GM12878 (cell line): ENCODE measurements around the gene AGPAT2. TPM values are rescaled to one million over a fixed set of nuclear protein-coding genes. Genes with fewer than 3 reads are reported as not detected.

Experiments
- ATAC-seq: fragments of 200-7000 bp; cut with Tn5 transposase; 3 replicates; pipeline ENCODE4 v1.9.1; 2020; ENCODE audit warnings: mild to moderate bottlenecking, moderate library complexity
- BruUV-seq: library from RNA; stranded (reverse); fragments of 400-500 nt; replicated peaks from 2 replicates; lab custom pipeline; 2021; lab: Mats Ljungman, UMichigan
- CTCF ChIA-PET: fragments of 300-600 bp; sonication (Branson Sonifier 250); formaldehyde crosslinking; extraction: SDS; loops from one replicate; lab custom pipeline; 2021; ENCODE audit warnings: inconsistent platforms; lab: Yijun Ruan, JAX
- POLR2A ChIA-PET: fragments of 350-600 bp; formaldehyde crosslinking; extraction: SDS; loops from one replicate; lab custom pipeline; 2021; ENCODE audit warnings: inconsistent platforms; lab: Charles Lee
- RAD21 ChIA-PET: fragments of 300-600 bp; sonication (Branson Sonifier 250); formaldehyde crosslinking; loops from one replicate; lab custom pipeline; 2023; ENCODE audit warnings: antibody characterized with exemption; ENCODE audit not compliant: unreplicated experiment; lab: Charles Lee
- SMC1A ChIA-PET: fragments of 300-600 bp; sonication (Branson Sonifier 250); formaldehyde crosslinking; loops from one replicate; lab custom pipeline; 2023; ENCODE audit not compliant: unreplicated experiment, uncharacterized antibody; lab: Charles Lee
- DNase-seq: peaks from one replicate; pipeline ENCODE4 v3.0.0-alpha.2; 2011; ENCODE audit warnings: low read depth, low spot score
- FAIRE-seq: peaks from 3 replicates; lab custom pipeline; 2011; peaks lifted over from hg19 to GRCh38; lab: Jason Lieb, UNC
- H2AFZ ChIP-seq: 2 replicates; pipeline ENCODE4 v1.6.0; 2011; ENCODE audit warnings: low read depth, low read length, control low read depth; ENCODE audit not compliant: control insufficient read depth
- H3K27ac ChIP-seq: 2 replicates; pipeline ENCODE4 v1.5.1; 2011; ENCODE audit warnings: control low read depth; ENCODE audit not compliant: control insufficient read depth, insufficient read depth
- H3K27me3 ChIP-seq, 2 experiments: replicated peaks in 1 of 2; 2 replicates each; pipeline versions ENCODE4 v1.6.0 to v1.6.1; 2011; ENCODE audit warnings: low read length in 1 of 2; ENCODE audit not compliant: control insufficient read depth in 2 of 2, insufficient read depth in 2 of 2
- H3K36me3 ChIP-seq, 2 experiments: 2 replicates each; pipeline ENCODE4 v1.5.1; 2011; ENCODE audit warnings: low read length in 1 of 2; ENCODE audit not compliant: control insufficient read depth in 2 of 2, insufficient read depth in 2 of 2
- H3K4me1 ChIP-seq: 2 replicates; pipeline ENCODE4 v1.6.1; 2011; ENCODE audit warnings: mild to moderate bottlenecking, low read length, moderate library complexity, mixed read lengths; ENCODE audit not compliant: control insufficient read depth, insufficient read depth
- H3K4me2 ChIP-seq: 2 replicates; pipeline ENCODE4 v1.6.0; 2011; ENCODE audit warnings: control low read depth; ENCODE audit not compliant: control insufficient read depth, insufficient read depth
- H3K4me3 ChIP-seq: fragments of 200-600 bp; sonication (generic); 2 replicates; pipeline ENCODE4 v1.5.1; 2016
- H3K79me2 ChIP-seq: 2 replicates; pipeline ENCODE4 v1.6.0; 2011; ENCODE audit warnings: low read length; ENCODE audit not compliant: control insufficient read depth, insufficient read depth
- H3K9ac ChIP-seq: 2 replicates; pipeline ENCODE4 v1.8.0; 2011; ENCODE audit warnings: low read length, control low read depth, mixed read lengths; ENCODE audit not compliant: control insufficient read depth, insufficient read depth
- H3K9me3 ChIP-seq: replicated peaks from 3 replicates; pipeline ENCODE4 v1.5.1; 2011; ENCODE audit warnings: mild to moderate bottlenecking, low read length; ENCODE audit not compliant: control insufficient read depth, insufficient read depth
- H4K20me1 ChIP-seq: 2 replicates; pipeline ENCODE4 v1.6.0; 2011; ENCODE audit not compliant: control insufficient read depth, insufficient read depth
- EED ChIP-seq: sonication (generic); IDR thresholded peaks from 2 replicates; pipeline ENCODE4 v1.6.1; 2016; ENCODE audit warnings: antibody characterized with exemption, low read depth
- ESRRA ChIP-seq: IDR thresholded peaks from 2 replicates; pipeline ENCODE4 v1.6.1; 2012; ENCODE audit warnings: mild to moderate bottlenecking, low read length, improper control_type of control experiment
- HDAC6 ChIP-seq: fragments of 200-600 bp; sonication (generic); IDR thresholded peaks from one replicate; pipeline ENCODE4 v1.8.0; 2017; ENCODE audit warnings: antibody characterized with exemption; ENCODE audit not compliant: unreplicated experiment
- JUND ChIP-seq: IDR thresholded peaks from 2 replicates; pipeline ENCODE4 v1.6.1; 2012; ENCODE audit warnings: low read depth, mild to moderate bottlenecking, low read length, improper control_type of control experiment, moderate library complexity
- NBN ChIP-seq: fragments of 450-650 bp; IDR thresholded peaks from 2 replicates; pipeline ENCODE4 v1.6.1; 2016
- NR2F1 ChIP-seq: fragments of 450-650 bp; conservative IDR thresholded peaks from 2 replicates; pipeline ENCODE4 v1.6.1; 2017; ENCODE audit warnings: mild to moderate bottlenecking
- PAX8 ChIP-seq: fragments of 450-650 bp; IDR thresholded peaks from 2 replicates; pipeline ENCODE4 v1.6.1; 2017; ENCODE audit warnings: mild to moderate bottlenecking, moderate library complexity
- PML ChIP-seq: IDR thresholded peaks from 2 replicates; pipeline ENCODE4 v1.6.1; 2012; ENCODE audit warnings: low read length, inconsistent platforms
- POLR2A ChIP-seq: IDR thresholded peaks from 2 replicates; pipeline ENCODE4 v1.6.1; 2011; ENCODE audit warnings: low read depth, mild to moderate bottlenecking, low read length
- RELA ChIP-seq: fragments of 450-650 bp; IDR thresholded peaks from 2 replicates; pipeline ENCODE4 v1.8.0; 2014; ENCODE audit warnings: borderline replicate concordance; ENCODE audit not compliant: partially characterized antibody
- ZBTB4 ChIP-seq: fragments of 450-650 bp; formaldehyde crosslinking; IDR thresholded peaks from 2 replicates; pipeline ENCODE4 v1.4.0; 2022; ENCODE audit warnings: mild to moderate bottlenecking, moderate library complexity
- ZNF384 ChIP-seq: IDR thresholded peaks from 2 replicates; pipeline ENCODE4 v1.6.1; 2012; ENCODE audit warnings: low read depth, mild to moderate bottlenecking, low read length, improper control_type of control experiment, borderline replicate concordance
- ZNF592 ChIP-seq: fragments of 450-650 bp; IDR thresholded peaks from 2 replicates; pipeline ENCODE4 v1.6.1; 2017; ENCODE audit warnings: mild to moderate bottlenecking, moderate library complexity
- WGBS: methylation state at CpG from one replicate; pipeline ENCODE4 v1.1.6; 2016; ENCODE audit warnings: low lambda C conversion rate; ENCODE audit not compliant: insufficient replicate concordance, insufficient coverage; ENCODE audit errors: missing lambda C conversion rate; 5-methylcytosine and 5-hydroxymethylcytosine counted together
- in situ Hi-C: fragments of 300-500 bp; cut with MboI; formaldehyde crosslinking; loops from 9 replicates; pipeline ENCODE4 v1.14.3; 2018; ENCODE audit warnings: mixed read lengths
- intact Hi-C: fragments of 100-400 bp; cut with micrococcal nuclease; formaldehyde crosslinking; loops from one replicate; pipeline ENCODE4 v1.14.2; 2022; ENCODE audit not compliant: unreplicated experiment
- polyA plus RNA-seq, 11 experiments: library from polyadenylated mRNA; depleted of rRNA in 4 of 11; unstranded in 6 of 11; stranded (reverse) in 5 of 11; fragments of >200 nt; fragmentation: Nextera tagmentation in 4 of 11; fragmentation: Illumina TruSeq in 1 of 11; extraction: Ambion mirVana in 4 of 11; extraction: Trizol in 1 of 11; gene quantifications; 1 replicate in 1 of 11; 2 replicates in 10 of 11; pipeline versions ENCODE4 v1.2.1 to v1.2.3, GENCODE V29; 2011 to 2016; ENCODE audit warnings: inconsistent platforms in 2 of 11, missing spikeins in 2 of 11, low read depth in 1 of 11
- total RNA-seq, 4 experiments: library from RNA; depleted of rRNA in 3 of 4; stranded (reverse); fragments of >200 nt in 3 of 4; fragmentation: Illumina TruSeq in 1 of 4; extraction: Trizol in 1 of 4; gene quantifications; 2 replicates each; pipeline versions ENCODE4 v1.2.1 to v1.2.3, GENCODE V29; 2013 to 2021

The AGPAT2 gene
- total and polyA plus RNA-seq, 10 of the 15 experiments (the other 5 are each of a cell fraction or from before 2014, with no cell fraction given), result 0.10 to 28.5 (median 18.2) TPM

GRCh38 chr9:136697821-136698526, 10.7 kb upstream of the AGPAT2 start:
- FAIRE-seq, result no peak
- Histone ChIP-seq H3K27ac (no peak overlapping the region), H3K9ac (no peak overlapping the region), H3K27me3 (no peaks in the 10 kb centered on the region), H3K4me2 (no peak overlapping the region)
- SMC1A ChIA-PET, result no interaction called here
- WGBS, result 8% methylated on average over 17 of the region's 20 CpGs
- DNase-seq, result no peak
- 0 out of 2 replicates have a peak, but pooled peaks have one; percentile 29 for TF ChIP-seq NBN
- TF ChIP-seq HDAC6, result no peak
- TF ChIP-seq JUND, result no peak
- no peak for TF ChIP-seq ESRRA
- TF ChIP-seq PML, result no peak
- TF ChIP-seq ZNF592, result no peak
- TF ChIP-seq ZNF384, result 0 out of 2 replicates have a peak, but pooled peaks have one; percentile 10
- TF ChIP-seq RELA, result no peak
- TF ChIP-seq ZBTB4 (CRISPR knock-in tag), result no peak
- TF ChIP-seq PAX8, result no peak
- no peak for TF ChIP-seq POLR2A
- no peak for TF ChIP-seq NR2F1
- TF ChIP-seq EED, result no peak
- TF ChIP-seq, all 136 proteins: peak for 2
- POLR2A ChIA-PET, result interaction anchor here (0.8 kb wide), 1 partner anchor 32 kb away, joined by 3 read pairs; no protein-coding TSS in a partner anchor
- no peaks in the 10 kb centered on the region for H3K9me3 ChIP-seq
- RAD21 ChIA-PET, result interaction anchor here (0.6 to 1.2 kb wide), 2 partner anchors 44 to 281 kb away, joined by 3 read pairs; no protein-coding TSS in a partner anchor
- H3K36me3 ChIP-seq, result no peaks in the 10 kb centered on the region
- no peak for ATAC-seq
- no peaks in the 10 kb centered on the region for H3K79me2 ChIP-seq
- CTCF ChIA-PET, result interaction anchor here (0.8 to 1.2 kb wide), 2 partner anchors 9 to 34 kb away, joined by 3 read pairs; no protein-coding TSS in a partner anchor
- H3K4me1 ChIP-seq, result peaks cover 20% of the 10 kb centered on the region
- in situ Hi-C loops (no loop called here), intact Hi-C loops (no loop called here)
- H3K4me3 ChIP-seq, result no peak overlapping the region
- no peak overlapping the region for H2AFZ ChIP-seq
- no TSS peak for BruUV-seq
- H4K20me1 ChIP-seq, result no peaks in the 10 kb centered on the region
